ENCODE results near the gene RPS6KB2.

DNA sequence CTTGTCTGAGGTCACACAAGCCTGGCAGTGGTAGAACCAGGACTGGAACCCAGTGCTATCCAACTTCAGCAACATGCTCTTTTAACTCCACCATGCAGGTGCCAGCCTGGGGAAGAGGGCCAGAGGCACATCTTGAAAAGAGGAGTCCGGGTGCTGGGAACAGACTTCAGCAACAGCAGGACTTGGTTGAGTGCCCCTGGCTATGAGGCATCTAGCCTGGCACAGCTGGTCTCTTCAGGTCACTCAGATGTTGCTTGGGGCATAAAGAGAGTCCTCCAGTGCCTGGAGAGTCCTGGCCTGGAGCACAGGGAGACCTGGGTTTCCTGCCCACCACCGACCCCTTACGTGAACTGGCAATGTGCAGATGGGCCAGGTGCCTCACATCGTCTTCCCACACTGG, 49.8 kb upstream of the RPS6KB2 start:
- TF ChIP-seq, protein P1, sequence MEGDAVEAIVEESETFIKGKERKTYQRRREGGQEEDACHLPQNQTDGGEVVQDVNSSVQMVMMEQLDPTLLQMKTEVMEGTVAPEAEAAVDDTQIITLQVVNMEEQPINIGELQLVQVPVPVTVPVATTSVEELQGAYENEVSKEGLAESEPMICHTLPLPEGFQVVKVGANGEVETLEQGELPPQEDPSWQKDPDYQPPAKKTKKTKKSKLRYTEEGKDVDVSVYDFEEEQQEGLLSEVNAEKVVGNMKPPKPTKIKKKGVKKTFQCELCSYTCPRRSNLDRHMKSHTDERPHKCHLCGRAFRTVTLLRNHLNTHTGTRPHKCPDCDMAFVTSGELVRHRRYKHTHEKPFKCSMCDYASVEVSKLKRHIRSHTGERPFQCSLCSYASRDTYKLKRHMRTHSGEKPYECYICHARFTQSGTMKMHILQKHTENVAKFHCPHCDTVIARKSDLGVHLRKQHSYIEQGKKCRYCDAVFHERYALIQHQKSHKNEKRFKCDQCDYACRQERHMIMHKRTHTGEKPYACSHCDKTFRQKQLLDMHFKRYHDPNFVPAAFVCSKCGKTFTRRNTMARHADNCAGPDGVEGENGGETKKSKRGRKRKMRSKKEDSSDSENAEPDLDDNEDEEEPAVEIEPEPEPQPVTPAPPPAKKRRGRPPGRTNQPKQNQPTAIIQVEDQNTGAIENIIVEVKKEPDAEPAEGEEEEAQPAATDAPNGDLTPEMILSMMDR (IDR thresholded peaks at IDR 0.05 in 2 of 3, conservative IDR thresholded peaks at IDR 0.05 in 1 of 3; ENCODE audit: borderline replicate concordance in 1 of 3, insufficient read depth in 1 of 3, low read depth in 2 of 3, low read length in 2 of 3) = no peak
- TF ChIP-seq POLR2A (IDR thresholded peaks at IDR 0.05; ENCODE audit: borderline replicate concordance, extremely low read depth, insufficient read depth, insufficient read length) = no peak
- no peak for TF ChIP-seq SRF (IDR thresholded peaks at IDR 0.05; ENCODE audit: low read depth)
